HCT116 (cell line): Measurements from ENCODE around the gene TLE6. TPM values are rescaled to one million over a fixed set of nuclear protein-coding genes. Genes with fewer than 3 reads are reported as not detected.

ENCODE experiments used
- ATAC-seq: fragments of 200-7000 bp; cut with Tn5 transposase; 2 replicates; pipeline ENCODE4 v1.9.1; 2020; ENCODE audit warnings: mild to moderate bottlenecking, moderate library complexity
- BruUV-seq: library from RNA; stranded (reverse); fragments of 400-500 nt; replicated peaks from 2 replicates; lab custom pipeline; 2021; lab: Mats Ljungman, UMichigan
- CTCF ChIA-PET: fragments of 300-600 bp; sonication (Branson Sonifier 250); formaldehyde crosslinking; loops from one replicate; lab custom pipeline; 2021; ENCODE audit warnings: antibody characterized with exemption; lab: Charles Lee
- POLR2A ChIA-PET: fragments of 300-600, 350-600 bp; sonication (Branson Sonifier 250); formaldehyde crosslinking; loops from one replicate; lab custom pipeline; 2021; ENCODE audit warnings: antibody characterized with exemption; lab: Charles Lee
- RAD21 ChIA-PET, 2 experiments: fragments of 300-600 bp; sonication (Branson Sonifier 250); formaldehyde crosslinking; loops; one replicate each; lab custom pipeline; 2023; ENCODE audit warnings: low total read pairs in 2 of 2; ENCODE audit not compliant: uncharacterized antibody in 2 of 2, unreplicated experiment in 2 of 2, low non-redundant PET in 1 of 2; lab: Charles Lee
- DNase-seq: peaks from one replicate; pipeline ENCODE4 v3.0.0-alpha.2; 2010; ENCODE audit warnings: low read depth, low spot score
- H2AFZ ChIP-seq: fragments of 200-600 bp; shearing (Covaris generic), sonication (generic); 2 replicates; pipeline ENCODE4 v1.6.1; 2017; ENCODE audit warnings: low read depth, mixed run types, mixed read lengths, antibody characterized with exemption, low read length; ENCODE audit not compliant: poor library complexity, severe bottlenecking
- H3K27ac ChIP-seq: 2 replicates; pipeline ENCODE4 v1.5.1; 2012; ENCODE audit warnings: low read depth, low read length
- H3K27me3 ChIP-seq: fragments of 200-600 bp; sonication (generic); 2 replicates; pipeline ENCODE4 v1.6.1; 2016; ENCODE audit warnings: mixed run types, low read length, mixed read lengths; ENCODE audit not compliant: insufficient read depth
- H3K36me3 ChIP-seq, 2 experiments: fragments of 200-500 bp in 1 of 2; fragments of 200-600 bp in 1 of 2; sonication (Bioruptor generic) in 1 of 2; sonication (generic) in 1 of 2; 2 replicates each; pipeline versions ENCODE4 v1.5.1 to v1.6.1; 2014 to 2016; ENCODE audit warnings: low read length in 2 of 2, inconsistent platforms in 1 of 2, mixed read lengths in 1 of 2, mixed run types in 1 of 2; ENCODE audit not compliant: insufficient read depth in 2 of 2, control insufficient read depth in 1 of 2
- H3K4me1 ChIP-seq, 2 experiments: fragments of 200-600 bp in 1 of 2; sonication (generic) in 1 of 2; 2 replicates each; pipeline versions ENCODE4 v1.5.1 to v1.6.1; 2012 to 2017; ENCODE audit warnings: low read length in 2 of 2, inconsistent platforms in 1 of 2, mild to moderate bottlenecking in 1 of 2, mixed read lengths in 1 of 2, mixed run types in 1 of 2, moderate library complexity in 1 of 2; ENCODE audit not compliant: insufficient read depth in 2 of 2, control insufficient read depth in 1 of 2
- H3K4me2 ChIP-seq: fragments of 200-600 bp; sonication (generic); 2 replicates; pipeline ENCODE4 v1.6.1; 2017; ENCODE audit warnings: mixed run types, low read length, mixed read lengths
- H3K4me3 ChIP-seq, 2 experiments: fragments of 200-600 bp in 1 of 2; sonication (generic) in 1 of 2; replicated peaks in 1 of 2; 2 replicates each; pipeline ENCODE4 v1.5.1; 2011 to 2016; ENCODE audit warnings: low read length in 2 of 2, control low read depth in 1 of 2, low read depth in 1 of 2, mild to moderate bottlenecking in 1 of 2, mixed read lengths in 1 of 2, mixed run types in 1 of 2
- H3K79me2 ChIP-seq: fragments of 200-600 bp; sonication (generic); 2 replicates; pipeline ENCODE4 v1.6.1; 2017; ENCODE audit warnings: mild to moderate bottlenecking, mixed run types, low read length, moderate library complexity, mixed read lengths; ENCODE audit not compliant: insufficient read depth
- H3K9ac ChIP-seq: fragments of 200-600 bp; sonication (generic); 2 replicates; pipeline ENCODE4 v1.6.1; 2016; ENCODE audit warnings: low read length, mixed read lengths
- H3K9me2 ChIP-seq: fragments of 200-600 bp; sonication (generic), shearing (Covaris generic); 2 replicates; pipeline ENCODE4 v1.6.1; 2017; ENCODE audit warnings: mixed run types, mild to moderate bottlenecking, moderate library complexity; ENCODE audit not compliant: insufficient read depth
- H3K9me3 ChIP-seq, 2 experiments: fragments of 200-500 bp in 1 of 2; fragments of 200-600 bp in 1 of 2; sonication (Bioruptor generic) in 1 of 2; sonication (generic) in 1 of 2; 2 replicates each; pipeline ENCODE4 v1.6.1; 2014 to 2017; ENCODE audit warnings: low read length in 2 of 2, mixed read lengths in 2 of 2, inconsistent platforms in 1 of 2, low read depth in 1 of 2, mild to moderate bottlenecking in 1 of 2, mixed run types in 1 of 2, moderate library complexity in 1 of 2; ENCODE audit not compliant: control insufficient read depth in 1 of 2, insufficient read depth in 1 of 2
- H4K20me1 ChIP-seq: fragments of 200-600 bp; sonication (generic), shearing (Covaris generic); 2 replicates; pipeline ENCODE4 v1.6.1; 2017; ENCODE audit warnings: mixed run types, mild to moderate bottlenecking, moderate library complexity; ENCODE audit not compliant: insufficient read depth
- EGR1 ChIP-seq: IDR thresholded peaks from 2 replicates; pipeline ENCODE4 v1.6.1; 2012; ENCODE audit warnings: low read depth
- FOSL1 ChIP-seq: IDR thresholded peaks from 2 replicates; pipeline ENCODE4 v1.6.1; 2012; ENCODE audit warnings: low read depth
- MAX ChIP-seq: IDR thresholded peaks from 2 replicates; pipeline ENCODE4 v1.6.1; 2012
- POLR2A ChIP-seq: IDR thresholded peaks from 2 replicates; pipeline ENCODE4 v1.7.0; 2011; ENCODE audit warnings: borderline replicate concordance; ENCODE audit not compliant: insufficient read depth, insufficient read length; ENCODE audit errors: extremely low read depth
- REST ChIP-seq: IDR thresholded peaks from 2 replicates; pipeline ENCODE4 v1.6.1; 2012; ENCODE audit warnings: low read depth
- SIN3A ChIP-seq: IDR thresholded peaks from 2 replicates; pipeline ENCODE4 v1.6.1; 2012; ENCODE audit warnings: low read depth
- SP1 ChIP-seq: IDR thresholded peaks from 2 replicates; pipeline ENCODE4 v1.6.1; 2012; ENCODE audit warnings: low read depth
- SRF ChIP-seq: IDR thresholded peaks from 2 replicates; pipeline ENCODE4 v1.6.1; 2012; ENCODE audit warnings: low read depth
- TCF7L2 ChIP-seq: IDR thresholded peaks from 2 replicates; pipeline ENCODE4 v1.7.0; 2011; ENCODE audit warnings: borderline replicate concordance, inconsistent platforms; ENCODE audit not compliant: insufficient read depth, insufficient read length; ENCODE audit errors: extremely low read depth
- YY1 ChIP-seq: IDR thresholded peaks from 2 replicates; pipeline ENCODE4 v1.6.1; 2011; ENCODE audit warnings: low read length, low read depth, moderate library complexity, mild to moderate bottlenecking; ENCODE audit not compliant: insufficient replicate concordance; ENCODE audit errors: extremely low read depth
- ZBTB33 ChIP-seq: IDR thresholded peaks from 2 replicates; pipeline ENCODE4 v1.6.1; 2011; ENCODE audit warnings: mild to moderate bottlenecking, low read length, moderate library complexity; ENCODE audit not compliant: insufficient replicate concordance; ENCODE audit errors: extremely low read depth
- ZFX ChIP-seq: fragments of 450-650 bp; IDR thresholded peaks from 2 replicates; pipeline ENCODE4 v1.6.1; 2017
- ZNF274 ChIP-seq: fragments of 200-500 bp; sonication (Bioruptor generic); IDR thresholded peaks from 2 replicates; pipeline ENCODE4 v1.6.1; 2014; ENCODE audit warnings: mild to moderate bottlenecking, low read depth, low read length, inconsistent platforms
- intact Hi-C: fragments of 100-400 bp; cut with micrococcal nuclease; formaldehyde crosslinking; loops from 2 replicates; pipeline ENCODE4 v1.10.0; 2022
- total RNA-seq: library from RNA; stranded (reverse); gene quantifications from one replicate; pipeline ENCODE4 v1.2.1, GENCODE V29; 2021; ENCODE audit not compliant: unreplicated experiment
- TF ChIP-seq, protein P1 (sequence below), 3 experiments: fragments of 200-600 bp in 1 of 3; sonication (generic) in 1 of 3; IDR thresholded peaks in 2 of 3; conservative IDR thresholded peaks in 1 of 3; 2 replicates each; pipeline ENCODE4 v1.5.1; 2012 to 2017; ENCODE audit warnings: low read depth in 2 of 3, low read length in 2 of 3, antibody characterized with exemption in 1 of 3, borderline replicate concordance in 1 of 3, control low read depth in 1 of 3, mild to moderate bottlenecking in 1 of 3, mixed read lengths in 1 of 3, mixed run types in 1 of 3, moderate library complexity in 1 of 3; ENCODE audit not compliant: insufficient read depth in 1 of 3

Gene TLE6
- total RNA-seq, 1 experiment from 2014 or later = 10.9 TPM

GRCh38 chr19:2942928-2943640, 34.3 kb upstream of the TLE6 start:
- H3K79me2 ChIP-seq = peaks cover 32% of the 10 kb centered on the region; the same call in 1 of the 2 replicates
- ChIA-PET POLR2A (interaction anchor here (0.8 kb wide), 1 partner anchor 42 kb away, joined by 3 read pairs; the partner anchor contains the start of gene ZNF57), RAD21 (no interaction called here), CTCF (interaction anchor here (0.7 to 1.3 kb wide), 2 partner anchors 34 to 295 kb away, joined by 3 to 4 read pairs; partner anchors contain the start of gene TLE6)
- H3K9ac ChIP-seq = no peak overlapping the region
- H3K27ac ChIP-seq = no peak overlapping the region
- no peak overlapping the region for H2AFZ ChIP-seq
- H3K4me2 ChIP-seq = peak overlapping the region; percentile 95; the same call in 1 of the 2 replicates
- DNase-seq = no peak
- peaks cover 2 to 17% of the 10 kb centered on the region in 2 experiments; a peak in 2 of 4 replicates for H3K4me1 ChIP-seq
- no peak for TF ChIP-seq EGR1
- TF ChIP-seq REST = no peak
- TF ChIP-seq ZFX = no peak
- TF ChIP-seq SIN3A = no peak
- no peak for TF ChIP-seq MAX
- TF ChIP-seq FOSL1 = no peak
- TF ChIP-seq, protein P1, sequence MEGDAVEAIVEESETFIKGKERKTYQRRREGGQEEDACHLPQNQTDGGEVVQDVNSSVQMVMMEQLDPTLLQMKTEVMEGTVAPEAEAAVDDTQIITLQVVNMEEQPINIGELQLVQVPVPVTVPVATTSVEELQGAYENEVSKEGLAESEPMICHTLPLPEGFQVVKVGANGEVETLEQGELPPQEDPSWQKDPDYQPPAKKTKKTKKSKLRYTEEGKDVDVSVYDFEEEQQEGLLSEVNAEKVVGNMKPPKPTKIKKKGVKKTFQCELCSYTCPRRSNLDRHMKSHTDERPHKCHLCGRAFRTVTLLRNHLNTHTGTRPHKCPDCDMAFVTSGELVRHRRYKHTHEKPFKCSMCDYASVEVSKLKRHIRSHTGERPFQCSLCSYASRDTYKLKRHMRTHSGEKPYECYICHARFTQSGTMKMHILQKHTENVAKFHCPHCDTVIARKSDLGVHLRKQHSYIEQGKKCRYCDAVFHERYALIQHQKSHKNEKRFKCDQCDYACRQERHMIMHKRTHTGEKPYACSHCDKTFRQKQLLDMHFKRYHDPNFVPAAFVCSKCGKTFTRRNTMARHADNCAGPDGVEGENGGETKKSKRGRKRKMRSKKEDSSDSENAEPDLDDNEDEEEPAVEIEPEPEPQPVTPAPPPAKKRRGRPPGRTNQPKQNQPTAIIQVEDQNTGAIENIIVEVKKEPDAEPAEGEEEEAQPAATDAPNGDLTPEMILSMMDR (IDR thresholded peaks at IDR 0.05 in 2 of 3, conservative IDR thresholded peaks at IDR 0.05 in 1 of 3; ENCODE audit: borderline replicate concordance in 1 of 3, insufficient read depth in 1 of 3, low read depth in 2 of 3, low read length in 2 of 3) = no peak
- no peak for TF ChIP-seq POLR2A
- TF ChIP-seq YY1 = no peak
- TF ChIP-seq TCF7L2 = no peak
- TF ChIP-seq ZBTB33 = no peak
- TF ChIP-seq SP1 = no peak
- no peak for TF ChIP-seq ZNF274
- no peak for TF ChIP-seq SRF
- H3K4me3 ChIP-seq = no peak overlapping the region; a peak in 1 of 4 replicates
- intact Hi-C loops = loop anchor here (5.0 kb wide), 1 partner anchor 41 kb away; the partner anchor contains the start of gene ZNF57
- no peaks in the 10 kb centered on the region for H3K9me2 ChIP-seq
- peaks cover 2 to 12% of the 10 kb centered on the region in 2 experiments; a peak in 3 of 4 replicates for H3K36me3 ChIP-seq
- no peak for ATAC-seq
- no TSS peak for BruUV-seq
- H3K27me3 ChIP-seq = no peaks in the 10 kb centered on the region
- peaks cover 0 to 7% of the 10 kb centered on the region in 2 experiments; a peak in 1 of 4 replicates for H3K9me3 ChIP-seq
- no peaks in the 10 kb centered on the region for H4K20me1 ChIP-seq
